AG04450 (cell line): ENCODE data around the gene ITPRIPL2. TPM values are rescaled to one million over a fixed set of nuclear protein-coding genes. Genes with fewer than 3 reads are reported as not detected.

Experiments
- CTCF ChIA-PET: fragments of 300-600, 350-600 bp; formaldehyde crosslinking; extraction: SDS; loops from one replicate; lab custom pipeline; 2022; ENCODE audit warnings: antibody characterized with exemption, inconsistent platforms; lab: Charles Lee
- POLR2A ChIA-PET: fragments of 350-600 bp; formaldehyde crosslinking; extraction: SDS; loops from one replicate; lab custom pipeline; 2021; ENCODE audit warnings: antibody characterized with exemption, inconsistent platforms; lab: Yijun Ruan, JAX
- DNase-seq: peaks from one replicate; pipeline ENCODE4 v3.0.0-alpha.2; 2011; ENCODE audit warnings: low read depth, low spot score
- H3K27ac ChIP-seq: one replicate; pipeline ENCODE4 v1.5.1; 2012; ENCODE audit warnings: low read depth, low read length, control low read depth
- H3K27me3 ChIP-seq: one replicate; pipeline ENCODE4 v1.6.0; 2012; ENCODE audit warnings: low read length; ENCODE audit not compliant: control insufficient read depth, insufficient read depth
- H3K4me3 ChIP-seq: 2 replicates; pipeline ENCODE4 v1.5.1; 2011; ENCODE audit warnings: mild to moderate bottlenecking, low read depth, low read length, control low read depth
- H3K9me3 ChIP-seq: 2 replicates; pipeline ENCODE4 v1.5.1; 2012; ENCODE audit warnings: low read length; ENCODE audit not compliant: control insufficient read depth, insufficient read depth
- CTCF ChIP-seq: IDR thresholded peaks from 2 replicates; pipeline ENCODE4 v1.5.1; 2011; ENCODE audit warnings: low read depth, low read length, control low read depth, inconsistent platforms
- polyA plus RNA-seq: library from polyadenylated mRNA; depleted of rRNA; stranded (reverse); fragments of >200 nt; gene quantifications from 2 replicates; pipeline ENCODE4 v1.2.3, GENCODE V29; 2011

ITPRIPL2 gene
- polyA plus RNA-seq, 1 experiment, result 16.3 TPM

GRCh38 chr16:19126300-19126699 is 12.5 kb downstream of the ITPRIPL2 start:
- CTCF ChIA-PET, result interaction anchor here (1.0 kb wide), 1 partner anchor 54 kb away, joined by 3 read pairs; no protein-coding TSS in a partner anchor
- H3K4me3 ChIP-seq, result no peak overlapping the region
- POLR2A ChIA-PET, result no interaction called here
- H3K9me3 ChIP-seq, result peaks cover 6% of the 10 kb centered on the region
- no peak for DNase-seq
- H3K27ac ChIP-seq, result no peak overlapping the region
- TF ChIP-seq CTCF, result no peak
- no peaks in the 10 kb centered on the region for H3K27me3 ChIP-seq

GRCh38 chr16:19127205-19127604 is 13.4 kb downstream of the ITPRIPL2 start:
- CTCF ChIA-PET, result no interaction called here
- Histone ChIP-seq H3K27ac (no peak overlapping the region), H3K9me3 (peaks cover 6% of the 10 kb centered on the region), H3K4me3 (no peak overlapping the region), H3K27me3 (no peaks in the 10 kb centered on the region)
- TF ChIP-seq CTCF, result no peak
- POLR2A ChIA-PET, result no interaction called here
- no peak for DNase-seq

DNA sequence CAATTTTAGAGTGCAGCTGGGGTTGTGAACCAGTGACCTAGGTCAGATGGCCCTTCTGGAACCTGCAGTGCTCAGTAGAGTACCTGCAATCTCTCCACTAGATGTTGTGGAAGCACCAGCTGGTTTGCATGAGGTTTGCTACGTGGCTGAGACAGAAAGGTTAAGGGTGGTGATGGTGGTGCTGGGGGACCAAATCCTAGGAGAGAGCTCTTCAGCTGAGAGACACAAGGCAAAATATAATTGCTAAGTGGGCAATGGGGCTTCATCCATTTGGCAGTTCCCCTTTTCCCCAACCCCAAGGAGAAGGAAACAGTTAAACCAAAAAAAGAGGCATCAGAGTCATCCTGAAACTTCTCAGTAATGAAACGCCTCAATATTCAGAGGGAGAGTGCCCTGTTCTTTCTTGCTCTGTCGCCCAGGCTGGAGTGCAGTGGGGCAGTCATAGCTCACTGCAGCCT is 13.9 kb downstream of the ITPRIPL2 start:
- ChIA-PET POLR2A (interaction anchor here (0.5 kb wide), 1 partner anchor 9 kb away, joined by 4 read pairs; no protein-coding TSS in a partner anchor), CTCF (no interaction called here)

DNA sequence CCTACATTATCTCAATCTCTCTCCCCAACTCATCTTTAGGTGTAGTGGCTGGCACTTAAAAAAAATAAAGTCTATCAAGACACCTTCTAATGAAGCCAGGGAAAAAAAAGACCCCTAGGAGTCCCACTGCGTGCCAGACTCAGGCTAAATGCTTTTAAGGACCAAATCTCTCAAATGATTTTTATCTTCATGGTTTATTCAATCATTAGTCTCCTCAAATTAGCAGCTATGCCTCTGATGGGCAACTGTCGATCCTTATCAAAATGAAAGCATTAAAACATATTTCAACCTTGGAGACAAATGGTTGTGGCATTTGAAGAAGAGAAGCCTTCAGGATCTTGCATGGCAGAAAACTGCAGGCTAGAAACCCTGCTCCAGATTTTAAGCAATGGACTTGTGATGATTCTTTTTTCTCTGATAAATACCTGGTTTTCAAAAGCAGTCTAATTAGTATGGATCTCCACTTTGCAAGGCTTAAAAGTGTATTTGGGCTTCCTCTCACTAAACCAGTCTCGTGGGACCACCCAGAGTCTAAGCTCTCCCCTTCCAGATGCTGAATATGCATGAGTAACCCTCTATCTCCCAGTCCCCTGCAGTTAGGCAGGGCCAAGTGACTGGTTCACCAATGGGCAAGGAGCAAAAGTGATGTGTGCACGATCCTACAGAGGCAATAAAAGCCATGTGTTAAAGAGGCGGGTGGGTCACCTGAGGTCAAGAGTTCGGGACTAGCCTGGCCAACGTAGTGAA is 14.9 kb downstream of the ITPRIPL2 start:
- no peaks in the 10 kb centered on the region for H3K27me3 ChIP-seq
- TF ChIP-seq CTCF, result no peak
- H3K27ac ChIP-seq, result no peak overlapping the region
- ChIA-PET POLR2A (no interaction called here), CTCF (no interaction called here)
- no peak overlapping the region for H3K4me3 ChIP-seq
- peaks cover 6% of the 10 kb centered on the region for H3K9me3 ChIP-seq
- no peak for DNase-seq

More for the DNA sequence above, 13.9 kb downstream of the ITPRIPL2 start:
- Histone ChIP-seq H3K4me3 (no peak overlapping the region), H3K9me3 (peaks cover 6% of the 10 kb centered on the region), H3K27ac (no peak overlapping the region), H3K27me3 (no peaks in the 10 kb centered on the region)
- TF ChIP-seq CTCF, result no peak
- DNase-seq, result no peak

DNA sequence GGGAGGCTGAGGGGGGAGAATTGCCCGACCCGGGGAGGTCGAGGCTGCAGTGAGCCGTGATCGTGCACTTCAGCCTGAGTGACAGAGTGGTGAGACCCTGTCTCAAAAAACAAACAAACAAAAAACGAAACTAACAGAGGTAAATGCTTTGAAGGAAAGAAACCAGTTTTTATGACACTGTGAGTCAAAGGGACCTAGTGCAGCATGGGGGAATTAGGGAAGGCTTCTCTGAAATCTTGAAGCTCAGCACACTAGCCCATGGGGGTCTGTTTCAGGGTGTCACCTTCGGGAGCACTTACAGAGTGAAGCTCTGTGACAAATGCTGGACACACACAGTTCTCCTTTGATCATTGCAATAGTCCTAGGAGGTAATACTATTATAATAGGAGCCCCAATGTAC is 16.6 kb downstream of the ITPRIPL2 start:
- ChIA-PET CTCF (no interaction called here), POLR2A (interaction anchor here (0.9 to 1.5 kb wide), 2 partner anchors 11 to 16 kb away, joined by 3 to 4 read pairs; no protein-coding TSS in a partner anchor)
- Histone ChIP-seq H3K27me3 (no peaks in the 10 kb centered on the region), H3K27ac (no peak overlapping the region), H3K9me3 (peaks cover 4% of the 10 kb centered on the region), H3K4me3 (no peak overlapping the region)
- TF ChIP-seq CTCF, result no peak
- DNase-seq, result no peak
